ENCODE data around the gene SURF6.

GRCh38 chr9:133367221-133367620 is 31.2 kb upstream of the SURF6 start:
- TF ChIP-seq PKNOX1 (IDR thresholded peaks at IDR 0.05) (no peak), SP1 (IDR thresholded peaks at IDR 0.05) (no peak), FOXK2 (IDR thresholded peaks at IDR 0.05) (no peak), ZNF384 (IDR thresholded peaks at IDR 0.05) (no peak), FOXA1 (IDR thresholded peaks at IDR 0.05) (no peak), TARDBP (IDR thresholded peaks at IDR 0.05) (no peak), NFRKB (IDR thresholded peaks at IDR 0.05) (no peak), ARNT (IDR thresholded peaks at IDR 0.05) (no peak)

Data from HEK293T (cell line).